H9 (cell line): ENCODE results near the gene STK24. TPM values are rescaled to one million over a fixed set of nuclear protein-coding genes. Genes with fewer than 3 reads are reported as not detected.

Source experiments
- DNase-seq: peaks from one replicate; pipeline ENCODE4 v3.0.0-alpha.2; 2017
- H2AFZ ChIP-seq: one replicate; pipeline ENCODE4 v1.6.1; 2013; ENCODE audit warnings: mild to moderate bottlenecking, low read length, control low read depth, moderate library complexity
- H2AK5ac ChIP-seq: 2 replicates; pipeline ENCODE4 v1.6.1; 2013; ENCODE audit warnings: low read length, control low read depth, mixed read lengths; ENCODE audit not compliant: insufficient read length
- H2BK120ac ChIP-seq: one replicate; pipeline ENCODE4 v1.6.1; 2013; ENCODE audit warnings: low read depth, mild to moderate bottlenecking, low read length, control low read depth, inconsistent platforms; ENCODE audit not compliant: poor library complexity, severe bottlenecking
- H2BK12ac ChIP-seq: 2 replicates; pipeline ENCODE4 v1.6.1; 2013; ENCODE audit warnings: low read length, control low read depth, mixed read lengths, low read depth; ENCODE audit not compliant: insufficient read length
- H2BK15ac ChIP-seq: 2 replicates; pipeline ENCODE4 v1.6.1; 2013; ENCODE audit warnings: low read depth, low read length, control low read depth
- H2BK20ac ChIP-seq: one replicate; pipeline ENCODE4 v1.6.1; 2013; ENCODE audit warnings: low read depth, mild to moderate bottlenecking, low read length, control low read depth, inconsistent platforms; ENCODE audit not compliant: poor library complexity, severe bottlenecking
- H2BK5ac ChIP-seq: 2 replicates; pipeline ENCODE4 v1.6.1; 2013; ENCODE audit warnings: low read length, control low read depth, mixed read lengths; ENCODE audit not compliant: insufficient read length
- H3K14ac ChIP-seq: 2 replicates; pipeline ENCODE4 v1.6.1; 2013; ENCODE audit warnings: low read length, control low read depth; ENCODE audit not compliant: insufficient read depth
- H3K18ac ChIP-seq: 2 replicates; pipeline ENCODE4 v1.6.1; 2013; ENCODE audit warnings: low read depth, mild to moderate bottlenecking, mixed read lengths, low read length, control low read depth; ENCODE audit not compliant: insufficient read length
- H3K23ac ChIP-seq: 2 replicates; pipeline ENCODE4 v1.6.1; 2013; ENCODE audit warnings: low read length, control low read depth, mixed read lengths, low read depth; ENCODE audit not compliant: insufficient read length
- H3K23me2 ChIP-seq: 2 replicates; pipeline ENCODE4 v1.6.1; 2013; ENCODE audit warnings: low read depth, mild to moderate bottlenecking, mixed read lengths, low read length, control low read depth; ENCODE audit not compliant: insufficient read length, poor library complexity, severe bottlenecking
- H3K27ac ChIP-seq: 2 replicates; pipeline ENCODE4 v1.5.1; 2013; ENCODE audit warnings: low read length, control low read depth, mixed read lengths, low read depth; ENCODE audit not compliant: insufficient read length
- H3K27me3 ChIP-seq: 2 replicates; pipeline ENCODE4 v1.6.1; 2013; ENCODE audit warnings: low read length, control low read depth, inconsistent platforms; ENCODE audit not compliant: insufficient read depth
- H3K4ac ChIP-seq: 2 replicates; pipeline ENCODE4 v1.6.1; 2013; ENCODE audit warnings: low read depth, mild to moderate bottlenecking, control low read depth, inconsistent platforms, low read length, moderate library complexity
- H3K4me1 ChIP-seq: 2 replicates; pipeline ENCODE4 v1.6.1; 2013; ENCODE audit warnings: low read length, control low read depth, inconsistent platforms; ENCODE audit not compliant: insufficient read depth
- H3K4me2 ChIP-seq: 2 replicates; pipeline ENCODE4 v1.6.1; 2013; ENCODE audit warnings: low read length, control low read depth, mixed read lengths; ENCODE audit not compliant: insufficient read length, insufficient read depth
- H3K56ac ChIP-seq: 2 replicates; pipeline ENCODE4 v1.6.1; 2013; ENCODE audit warnings: low read depth, mild to moderate bottlenecking, mixed read lengths, low read length, control low read depth; ENCODE audit not compliant: insufficient read length
- H3K79me1 ChIP-seq: 2 replicates; pipeline ENCODE4 v1.6.1; 2013; ENCODE audit warnings: low read depth, mild to moderate bottlenecking, moderate library complexity, low read length, control low read depth, inconsistent platforms; ENCODE audit not compliant: insufficient read depth, poor library complexity, severe bottlenecking
- H3K79me2 ChIP-seq: 2 replicates; pipeline ENCODE4 v1.6.1; 2013; ENCODE audit warnings: low read length, control low read depth, inconsistent platforms; ENCODE audit not compliant: insufficient read depth
- H3K9ac ChIP-seq: 2 replicates; pipeline ENCODE4 v1.6.1; 2013; ENCODE audit warnings: low read length, control low read depth, mixed read lengths; ENCODE audit not compliant: insufficient read length; ENCODE audit errors: extremely low read depth
- H3K9me3 ChIP-seq: one replicate; pipeline ENCODE4 v1.6.1; 2013; ENCODE audit warnings: low read depth, low read length, inconsistent platforms; ENCODE audit not compliant: control insufficient read depth
- H3T11ph ChIP-seq: one replicate; pipeline ENCODE4 v1.6.1; 2013; ENCODE audit warnings: mild to moderate bottlenecking, low read length, control low read depth, inconsistent platforms
- H4K20me1 ChIP-seq: one replicate; pipeline ENCODE4 v1.6.1; 2013; ENCODE audit not compliant: control insufficient read depth, insufficient read length, insufficient read depth
- H4K5ac ChIP-seq: 2 replicates; pipeline ENCODE4 v1.6.1; 2013; ENCODE audit warnings: low read depth, mild to moderate bottlenecking, mixed read lengths, low read length, control low read depth; ENCODE audit not compliant: insufficient read length
- H4K8ac ChIP-seq: replicated peaks from 2 replicates; pipeline ENCODE4 v1.6.1; 2013; ENCODE audit warnings: low read length, control low read depth, mixed read lengths, low read depth; ENCODE audit not compliant: insufficient read length
- H4K91ac ChIP-seq: 2 replicates; pipeline ENCODE4 v1.6.1; 2013; ENCODE audit warnings: low read depth, mild to moderate bottlenecking, moderate library complexity, mixed read lengths, low read length, control low read depth; ENCODE audit not compliant: insufficient read length
- H3K27ac Mint-ChIP-seq, 3 experiments: 2 replicates in 2 of 3; 3 replicates in 1 of 3; pipeline ENCODE4 v1.8.0; 2020 to 2021; ENCODE audit warnings: mixed read lengths in 3 of 3, mild to moderate bottlenecking in 1 of 3, moderate library complexity in 1 of 3
- H3K27me3 Mint-ChIP-seq: 2 replicates; pipeline ENCODE4 v1.8.0; 2021; ENCODE audit warnings: low read depth, mild to moderate bottlenecking, moderate library complexity, mixed read lengths
- H3K36me3 Mint-ChIP-seq, 3 experiments: 2 replicates in 2 of 3; 3 replicates in 1 of 3; pipeline ENCODE4 v1.8.0; 2020 to 2021; ENCODE audit warnings: low read depth in 3 of 3, mixed read lengths in 3 of 3; ENCODE audit not compliant: insufficient read depth in 1 of 3
- H3K4me1 Mint-ChIP-seq, 2 experiments: 2 replicates each; pipeline ENCODE4 v1.8.0; 2020; ENCODE audit warnings: mixed read lengths in 2 of 2
- H3K4me3 Mint-ChIP-seq, 2 experiments: 2 replicates in 1 of 2; 3 replicates in 1 of 2; pipeline ENCODE4 v1.8.0; 2020 to 2021; ENCODE audit warnings: mild to moderate bottlenecking in 2 of 2, mixed read lengths in 2 of 2, moderate library complexity in 1 of 2
- H3K9me3 Mint-ChIP-seq, 2 experiments: 2 replicates in 1 of 2; 3 replicates in 1 of 2; pipeline ENCODE4 v1.8.0; 2020; ENCODE audit warnings: mild to moderate bottlenecking in 2 of 2, mixed read lengths in 2 of 2, moderate library complexity in 1 of 2
- WGBS: extraction: QIAGEN DNeasy Blood & Tissue Kit; methylation state at CpG from one replicate; pipeline ENCODE4 v1.1.7; 2013; ENCODE audit warnings: missing lambda C conversion rate, low lambda C conversion rate, mixed read lengths; ENCODE audit not compliant: insufficient read length; ENCODE audit errors: extremely low coverage; 5-methylcytosine and 5-hydroxymethylcytosine counted together
- total RNA-seq: library from RNA; stranded (reverse); gene quantifications from 2 replicates; pipeline ENCODE4 v1.2.1, GENCODE V29; 2021
- TF ChIP-seq, protein P1 (sequence below): fragments of 200-600 bp; sonication (generic); conservative IDR thresholded peaks from 3 replicates; pipeline ENCODE4 v1.8.0; 2021; ENCODE audit warnings: antibody characterized with exemption, mild to moderate bottlenecking

The STK24 gene
- total RNA-seq, 1 experiment from 2014 or later = 134 TPM

DNA sequence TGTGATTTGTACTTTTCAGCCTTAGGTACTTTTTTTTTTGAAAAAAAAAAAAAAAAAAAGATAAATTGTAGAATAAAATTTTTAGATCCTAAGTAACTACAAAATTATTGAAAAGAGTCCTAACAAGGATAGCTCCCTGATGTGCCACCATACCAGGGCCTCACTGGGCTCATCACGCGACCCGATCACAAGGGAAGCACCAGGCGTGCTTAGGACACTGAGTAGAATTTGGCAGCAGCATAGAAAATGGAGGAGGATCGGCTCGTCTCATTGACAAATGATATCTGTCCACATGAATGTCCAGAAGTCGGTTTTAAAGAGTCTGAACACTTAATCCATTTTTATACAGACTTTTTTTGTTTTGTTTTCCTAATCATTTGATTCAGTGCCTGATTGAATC, 179.0 kb downstream of the STK24 start:
- Histone ChIP-seq H3K56ac (no peak overlapping the region), H4K20me1 (no peaks in the 10 kb centered on the region), H2AFZ (no peak overlapping the region), H2BK5ac (no peak overlapping the region), H3K14ac (no peak overlapping the region), H3K27ac (no peak overlapping the region), H3K79me1 (no peaks in the 10 kb centered on the region), H3K18ac (no peak overlapping the region), H3K9ac (no peak overlapping the region), H2BK12ac (no peak overlapping the region), H4K5ac (no peak overlapping the region), H2BK120ac (no peak overlapping the region), H2BK15ac (no peak overlapping the region), H3K23me2 (no peaks in the 10 kb centered on the region), H4K91ac (no peak overlapping the region), H3K4ac (no peak overlapping the region), H3K4me1 (peaks cover 4% of the 10 kb centered on the region; the same call in 1 of the 2 replicates), H3K9me3 (no peaks in the 10 kb centered on the region), H2BK20ac (no peak overlapping the region), H3T11ph (no peak overlapping the region), H3K79me2 (no peaks in the 10 kb centered on the region), H3K23ac (no peak overlapping the region), H3K4me2 (no peak overlapping the region), H4K8ac (no peak overlapping the region), H2AK5ac (no peak overlapping the region), H3K27me3 (no peaks in the 10 kb centered on the region)
- Mint-ChIP-seq H3K36me3 (peaks cover 7 to 34% (median 14%) of the 10 kb centered on the region in 3 experiments; a peak in 6 of 7 replicates), H3K4me3 (no peak overlapping the region), H3K9me3 (no peaks in the 10 kb centered on the region), H3K27me3 (no peaks in the 10 kb centered on the region), H3K4me1 (peaks cover 17% of the 10 kb centered on the region in 2 experiments), H3K27ac (no peak overlapping the region; a peak in 1 of 7 replicates)
- WGBS = no CpG with 5 or more reads among the region's 7 CpGs
- TF ChIP-seq, protein P1, sequence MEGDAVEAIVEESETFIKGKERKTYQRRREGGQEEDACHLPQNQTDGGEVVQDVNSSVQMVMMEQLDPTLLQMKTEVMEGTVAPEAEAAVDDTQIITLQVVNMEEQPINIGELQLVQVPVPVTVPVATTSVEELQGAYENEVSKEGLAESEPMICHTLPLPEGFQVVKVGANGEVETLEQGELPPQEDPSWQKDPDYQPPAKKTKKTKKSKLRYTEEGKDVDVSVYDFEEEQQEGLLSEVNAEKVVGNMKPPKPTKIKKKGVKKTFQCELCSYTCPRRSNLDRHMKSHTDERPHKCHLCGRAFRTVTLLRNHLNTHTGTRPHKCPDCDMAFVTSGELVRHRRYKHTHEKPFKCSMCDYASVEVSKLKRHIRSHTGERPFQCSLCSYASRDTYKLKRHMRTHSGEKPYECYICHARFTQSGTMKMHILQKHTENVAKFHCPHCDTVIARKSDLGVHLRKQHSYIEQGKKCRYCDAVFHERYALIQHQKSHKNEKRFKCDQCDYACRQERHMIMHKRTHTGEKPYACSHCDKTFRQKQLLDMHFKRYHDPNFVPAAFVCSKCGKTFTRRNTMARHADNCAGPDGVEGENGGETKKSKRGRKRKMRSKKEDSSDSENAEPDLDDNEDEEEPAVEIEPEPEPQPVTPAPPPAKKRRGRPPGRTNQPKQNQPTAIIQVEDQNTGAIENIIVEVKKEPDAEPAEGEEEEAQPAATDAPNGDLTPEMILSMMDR = no peak
- DNase-seq = no peak
